K562 (cell line): ENCODE data around the gene PDE8B. TPM values are rescaled to one million over a fixed set of nuclear protein-coding genes. Genes with fewer than 3 reads are reported as not detected.

Source experiments
- KDM1A ChIP-seq, 2 experiments: fragments of 450-650 bp; IDR thresholded peaks; 2 replicates each; pipeline ENCODE4 v1.6.1; 2016; ENCODE audit warnings: mild to moderate bottlenecking in 2 of 2
- THRAP3 ChIP-seq: fragments of 450-650 bp; IDR thresholded peaks from 2 replicates; pipeline ENCODE4 v1.6.1; 2016; ENCODE audit warnings: mild to moderate bottlenecking, inconsistent platforms, borderline replicate concordance
- ZBTB33 ChIP-seq: sonication (generic); formaldehyde crosslinking; IDR thresholded peaks from 2 replicates; pipeline ENCODE4 v1.8.1; 2023; ENCODE audit warnings: mild to moderate bottlenecking, missing genetic modification reagents
- ZNF347 ChIP-seq: fragments of 450-650 bp; formaldehyde crosslinking; IDR thresholded peaks from 2 replicates; pipeline ENCODE4 v1.4.0; 2020; ENCODE audit warnings: low read depth, mild to moderate bottlenecking, moderate library complexity
- ZNF431 ChIP-seq: sonication (generic); formaldehyde crosslinking; IDR thresholded peaks from 2 replicates; pipeline ENCODE4 v1.8.0; 2022; ENCODE audit warnings: mild to moderate bottlenecking, missing genetic modification reagents
- ZNF592 ChIP-seq: fragments of 450-650 bp; IDR thresholded peaks from 2 replicates; pipeline ENCODE4 v1.6.1; 2017; ENCODE audit warnings: antibody characterized with exemption, mild to moderate bottlenecking
- ZNF644 ChIP-seq: fragments of 200-800 bp; sonication (Bioruptor generic); IDR thresholded peaks from 2 replicates; pipeline ENCODE4 v1.6.1; 2016; ENCODE audit warnings: low read depth, missing genetic modification characterization, missing compliant biosample characterization
- polyA plus RNA-seq, 8 experiments: library from polyadenylated mRNA; depleted of rRNA in 4 of 8; stranded (reverse) in 5 of 8; unstranded in 3 of 8; fragments of >200 nt; fragmentation: Nextera tagmentation in 2 of 8; fragmentation: Illumina TruSeq in 1 of 8; extraction: Ambion mirVana in 2 of 8; extraction: Trizol in 1 of 8; gene quantifications; 2 replicates each; pipeline versions ENCODE4 v1.2.1 to v1.2.3, GENCODE V29; 2011 to 2014; ENCODE audit warnings: inconsistent platforms in 1 of 8, missing spikeins in 1 of 8
- total RNA-seq, 7 experiments: library from RNA; depleted of rRNA in 6 of 7; stranded (reverse); fragments of >200 nt in 6 of 7; fragmentation: Illumina TruSeq in 2 of 7; extraction: Trizol in 2 of 7; gene quantifications; 2 replicates each; pipeline versions ENCODE4 v1.2.1 to v1.2.3, GENCODE V29; 2011 to 2021; ENCODE audit warnings: low replicate concordance in 1 of 7

Gene PDE8B
- total and polyA plus RNA-seq, 9 of the 15 experiments (the other 6 are each of a cell fraction or from before 2014, with no cell fraction given), result 0.15 to 0.28 TPM; not detected in 7

GRCh38 chr5:77413049-77413448 is 202.6 kb downstream of the PDE8B start (continued):
- no peak for TF ChIP-seq ZBTB33 (CRISPR knock-in tag)
- TF ChIP-seq THRAP3, result no peak
- no peak for TF ChIP-seq ZNF644 (tag)
- TF ChIP-seq ZNF431 (CRISPR knock-in tag), result no peak
- TF ChIP-seq ZNF592, result no peak
- no peak for TF ChIP-seq ZNF347 (CRISPR knock-in tag)
- TF ChIP-seq KDM1A (IDR thresholded peaks at IDR 0.05), result no peak
